OCI-LY1 (cell line): ENCODE measurements around the gene S100A14.
"Not testable (repeated sequence)": the region's sequence is repeated elsewhere in the genome, so short reads cannot be mapped to it uniquely, and the experiment has no call there.

ENCODE experiments used
- H2AFZ ChIP-seq: fragments of 200-600 bp; sonication (generic), shearing (Covaris generic); 2 replicates; pipeline ENCODE4 v1.6.0; 2014; ENCODE audit warnings: antibody characterized with exemption, mild to moderate bottlenecking, low read length
- H3F3A ChIP-seq: fragments of 200-600 bp; sonication (generic), shearing (Covaris generic); 2 replicates; pipeline ENCODE4 v1.6.0; 2014; ENCODE audit warnings: mild to moderate bottlenecking, antibody characterized with exemption, low read length, moderate library complexity; ENCODE audit not compliant: insufficient read depth
- H3K27ac ChIP-seq: fragments of 200-600 bp; sonication (generic); 2 replicates; pipeline ENCODE4 v1.5.1; 2014; ENCODE audit warnings: low read length, mixed run types, mild to moderate bottlenecking, low read depth; ENCODE audit not compliant: poor library complexity, severe bottlenecking
- H3K27me3 ChIP-seq: fragments of 200-600 bp; sonication (generic); 2 replicates; pipeline ENCODE4 v1.6.0; 2014; ENCODE audit warnings: antibody characterized with exemption, mild to moderate bottlenecking, low read length, moderate library complexity; ENCODE audit not compliant: insufficient read depth
- H3K36me3 ChIP-seq: fragments of 200-600 bp; sonication (generic); 2 replicates; pipeline ENCODE4 v1.6.1; 2014; ENCODE audit warnings: mild to moderate bottlenecking, antibody characterized with exemption, low read length, moderate library complexity, mixed read lengths; ENCODE audit not compliant: insufficient read depth
- H3K4me1 ChIP-seq: fragments of 200-600 bp; sonication (generic); 2 replicates; pipeline ENCODE4 v1.5.1; 2014; ENCODE audit warnings: mild to moderate bottlenecking, low read length, moderate library complexity; ENCODE audit not compliant: insufficient read depth, severe bottlenecking
- H3K4me2 ChIP-seq: fragments of 200-600 bp; sonication (generic), shearing (Covaris generic); 2 replicates; pipeline ENCODE4 v1.6.1; 2014; ENCODE audit warnings: low read length
- H3K4me3 ChIP-seq: fragments of 200-600 bp; sonication (generic); 2 replicates; pipeline ENCODE4 v1.5.1; 2014; ENCODE audit warnings: low read length, low read depth, mild to moderate bottlenecking, mixed read lengths; ENCODE audit not compliant: poor library complexity, severe bottlenecking
- H3K79me2 ChIP-seq: fragments of 200-600 bp; shearing (Covaris generic); 2 replicates; pipeline ENCODE4 v1.6.1; 2016; ENCODE audit warnings: mixed run types, low read length, mixed read lengths; ENCODE audit not compliant: insufficient read depth
- H3K9ac ChIP-seq: fragments of 200-600 bp; sonication (generic), shearing (Covaris generic); 2 replicates; pipeline ENCODE4 v1.6.1; 2014; ENCODE audit warnings: mild to moderate bottlenecking, low read length, mixed read lengths
- H3K9me2 ChIP-seq: fragments of 200-600 bp; sonication (generic), shearing (Covaris generic); 2 replicates; pipeline ENCODE4 v1.6.1; 2014; ENCODE audit warnings: low read depth, mild to moderate bottlenecking, low read length, mixed read lengths
- H3K9me3 ChIP-seq: fragments of 200-600 bp; shearing (Covaris generic); 2 replicates; pipeline ENCODE4 v1.6.1; 2014; ENCODE audit warnings: low read length, mixed read lengths
- H4K20me1 ChIP-seq: fragments of 200-600 bp; sonication (generic), shearing (Covaris generic); 2 replicates; pipeline ENCODE4 v1.6.0; 2016; ENCODE audit warnings: mild to moderate bottlenecking, low read length; ENCODE audit not compliant: insufficient read depth
- CTCF ChIP-seq: fragments of 200-600 bp; sonication (generic), shearing (Covaris generic); IDR thresholded peaks from 2 replicates; pipeline ENCODE4 v1.5.1; 2017; ENCODE audit warnings: mild to moderate bottlenecking, antibody characterized with exemption, low read length, moderate library complexity, mixed read lengths
- EZH2 ChIP-seq: fragments of 200-600 bp; sonication (generic), shearing (Covaris generic); IDR thresholded peaks from 2 replicates; pipeline ENCODE4 v1.8.0; 2017; ENCODE audit warnings: borderline replicate concordance, mixed run types, mild to moderate bottlenecking, antibody characterized with exemption, low read length, moderate library complexity, mixed read lengths

S100A14 gene

GRCh38 chr1:153640861-153641260, 24.7 kb upstream of the S100A14 start:
- no peaks in the 10 kb centered on the region for H3F3A ChIP-seq
- H3K27ac ChIP-seq, result no peak overlapping the region
- peaks cover 3% of the 10 kb centered on the region for H3K4me1 ChIP-seq
- H3K4me3 ChIP-seq, result no peak overlapping the region
- no peak overlapping the region for H3K9ac ChIP-seq
- no peak for TF ChIP-seq CTCF
- TF ChIP-seq EZH2, result no peak
- H3K9me3 ChIP-seq, result no peaks in the 10 kb centered on the region
- no peaks in the 10 kb centered on the region for H4K20me1 ChIP-seq
- H2AFZ ChIP-seq, result no peak overlapping the region
- no peaks in the 10 kb centered on the region for H3K9me2 ChIP-seq
- no peaks in the 10 kb centered on the region for H3K27me3 ChIP-seq
- no peaks in the 10 kb centered on the region; the same call in 1 of the 2 replicates for H3K79me2 ChIP-seq
- peaks cover 100% of the 10 kb centered on the region for H3K36me3 ChIP-seq
- H3K4me2 ChIP-seq, result no peak overlapping the region

- H3K9me3 ChIP-seq, H3K27ac ChIP-seq, H3K9me2 ChIP-seq, H3K79me2 ChIP-seq, H3K4me1 ChIP-seq, H4K20me1 ChIP-seq, H3F3A ChIP-seq, H3K9ac ChIP-seq, H3K4me3 ChIP-seq, H3K27me3 ChIP-seq, H3K4me2 ChIP-seq, H2AFZ ChIP-seq: not testable (repeated sequence)
- peaks cover 94% of the 10 kb centered on the region for H3K36me3 ChIP-seq
Measured at GRCh38 chr1:153640213-153640612, 24.1 kb upstream of the S100A14 start.

- Histone ChIP-seq H3K4me2 (no peak overlapping the region), H3K4me3 (no peak overlapping the region), H4K20me1 (no peaks in the 10 kb centered on the region), H3F3A (no peaks in the 10 kb centered on the region), H3K9me2 (no peaks in the 10 kb centered on the region), H3K4me1 (peaks cover 10% of the 10 kb centered on the region), H2AFZ (no peak overlapping the region), H3K9me3 (no peaks in the 10 kb centered on the region), H3K27ac (no peak overlapping the region), H3K36me3 (peaks cover 85% of the 10 kb centered on the region), H3K27me3 (no peaks in the 10 kb centered on the region), H3K79me2 (peaks cover 6% of the 10 kb centered on the region; the same call in 1 of the 2 replicates), H3K9ac (no peak overlapping the region)
- no peak for TF ChIP-seq EZH2
- TF ChIP-seq CTCF, result no peak
Measured at GRCh38 chr1:153639280-153639679, 23.2 kb upstream of the S100A14 start.

- Histone ChIP-seq H3K4me2 (no peak overlapping the region), H3K79me2 (peaks cover 6% of the 10 kb centered on the region; the same call in 1 of the 2 replicates), H2AFZ (no peak overlapping the region), H3K9me3 (no peaks in the 10 kb centered on the region), H3K9me2 (no peaks in the 10 kb centered on the region), H3K27ac (no peak overlapping the region), H3K36me3 (peaks cover 75% of the 10 kb centered on the region), H4K20me1 (no peaks in the 10 kb centered on the region), H3K4me3 (no peak overlapping the region), H3K27me3 (no peaks in the 10 kb centered on the region), H3F3A (no peaks in the 10 kb centered on the region), H3K4me1 (peaks cover 14% of the 10 kb centered on the region), H3K9ac (no peak overlapping the region)
- TF ChIP-seq CTCF (no peak), EZH2 (no peak)
Measured at GRCh38 chr1:153638261-153638660, 22.1 kb upstream of the S100A14 start.
